IPS DF 4.7 (cell line): ENCODE data around the gene ASGR2.
"Not testable (repeated sequence)": the region's sequence is repeated elsewhere in the genome, so short reads cannot be mapped to it uniquely, and the experiment has no call there.

Source experiments
- DNase-seq: peaks from one replicate; pipeline ENCODE4 v3.0.0-alpha.2; 2013; ENCODE audit warnings: low spot score; ENCODE audit errors: extremely low read depth

ASGR2 gene

DNA sequence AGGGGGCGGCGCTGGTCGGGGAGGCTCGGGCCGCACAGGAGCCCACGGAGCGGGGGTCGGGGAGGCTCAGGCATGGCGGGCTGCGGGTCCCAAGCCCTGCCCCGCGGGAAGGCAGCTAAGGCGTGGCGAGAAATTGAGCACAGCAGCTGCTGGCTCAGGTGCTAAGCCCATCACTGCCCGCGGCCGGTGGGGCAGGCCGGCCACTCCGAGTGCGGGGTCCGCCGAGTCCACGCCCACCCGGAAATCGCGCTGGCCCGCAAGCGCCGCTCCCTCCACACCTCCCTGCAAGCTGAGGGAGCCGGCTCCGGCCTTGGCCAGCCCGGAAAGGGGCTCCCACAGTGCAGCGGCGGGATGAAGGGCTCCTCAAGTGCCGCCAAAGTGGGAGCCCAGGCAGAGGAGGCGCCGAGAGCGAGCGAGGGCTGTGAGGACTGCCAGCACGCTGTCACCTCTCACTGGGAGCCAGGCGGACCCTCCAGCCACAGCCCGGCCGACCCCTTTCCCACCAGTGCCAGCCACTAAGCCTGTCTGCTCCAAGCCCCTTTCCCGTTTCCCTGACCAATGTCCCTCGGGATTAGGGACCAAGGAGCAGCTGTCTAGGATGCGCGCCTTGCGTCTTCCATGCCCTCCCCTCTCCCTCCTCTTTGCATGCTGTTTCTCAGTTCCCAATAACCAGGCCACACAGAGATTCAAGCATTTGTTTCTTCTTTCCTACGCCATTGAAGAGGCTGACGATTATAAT lies 13.8 kb downstream of the ASGR2 start:
- DNase-seq, result not testable (repeated sequence)

GRCh38 chr17:7098802-7099459 lies 15.7 kb downstream of the ASGR2 start:
- no peak for DNase-seq

GRCh38 chr17:7097940-7098339 lies 16.7 kb downstream of the ASGR2 start:
- no peak for DNase-seq

DNA sequence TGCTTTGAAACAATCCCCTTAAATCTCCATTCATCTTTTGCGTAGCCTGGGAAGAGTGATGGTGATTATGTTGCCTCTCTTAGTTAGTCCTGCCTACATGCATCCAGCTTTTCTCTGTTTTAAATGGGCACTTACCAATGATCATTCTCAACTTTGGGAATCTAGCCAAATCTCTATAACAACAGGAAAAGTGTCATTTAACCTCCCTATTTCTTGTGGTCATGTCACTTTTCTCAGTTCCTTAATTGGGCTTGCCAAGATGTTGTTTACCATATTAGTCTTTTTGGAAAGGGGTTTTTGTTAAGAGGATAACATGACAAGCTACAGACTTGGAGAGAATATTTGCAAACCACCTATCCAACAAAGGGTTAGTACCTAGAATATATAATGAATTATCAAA lies 19.0 kb downstream of the ASGR2 start:
- DNase-seq, result no peak

DNA sequence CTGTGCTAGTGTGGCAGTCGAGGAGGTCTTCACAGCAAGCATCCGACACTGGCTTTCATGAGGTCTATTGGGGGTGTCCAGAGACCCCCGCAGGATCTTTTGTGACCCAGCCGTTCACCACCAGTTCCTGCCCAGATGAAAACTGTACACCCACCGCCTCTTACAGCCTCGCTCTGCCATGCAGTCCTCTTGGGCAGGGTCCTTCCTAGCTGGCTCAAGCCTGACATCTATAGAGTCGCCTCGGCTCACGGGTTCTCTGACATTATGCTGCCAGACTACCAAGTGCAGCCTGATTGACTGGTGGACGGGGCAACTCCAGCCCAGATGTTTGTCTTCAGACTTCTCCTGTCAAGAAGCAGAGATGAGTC lies 20.0 kb downstream of the ASGR2 start:
- DNase-seq, result no peak

- DNase-seq, result not testable (repeated sequence)
Observed at GRCh38 chr17:7091311-7092005, 23.2 kb downstream of the ASGR2 start.

DNA sequence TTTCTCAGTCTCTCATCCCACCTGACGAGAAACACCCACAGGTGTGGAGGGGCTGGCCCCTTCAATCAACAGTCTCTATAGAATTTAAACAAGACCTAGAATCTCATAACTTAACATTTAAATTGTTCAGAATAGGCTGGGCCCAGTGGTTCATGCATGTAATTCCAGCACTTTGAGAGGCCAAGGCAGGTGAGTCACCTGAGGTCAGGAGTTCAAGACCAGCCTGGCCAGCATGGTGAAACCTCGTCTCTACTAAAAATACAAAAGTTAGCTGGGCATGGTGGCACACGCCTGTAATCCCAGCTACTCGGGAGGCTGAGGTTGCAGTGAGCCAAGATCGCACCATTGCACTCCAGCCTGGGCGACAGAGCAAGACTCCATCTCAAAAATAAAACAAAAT lies 25.1 kb downstream of the ASGR2 start:
- not testable (repeated sequence) for DNase-seq

DNA sequence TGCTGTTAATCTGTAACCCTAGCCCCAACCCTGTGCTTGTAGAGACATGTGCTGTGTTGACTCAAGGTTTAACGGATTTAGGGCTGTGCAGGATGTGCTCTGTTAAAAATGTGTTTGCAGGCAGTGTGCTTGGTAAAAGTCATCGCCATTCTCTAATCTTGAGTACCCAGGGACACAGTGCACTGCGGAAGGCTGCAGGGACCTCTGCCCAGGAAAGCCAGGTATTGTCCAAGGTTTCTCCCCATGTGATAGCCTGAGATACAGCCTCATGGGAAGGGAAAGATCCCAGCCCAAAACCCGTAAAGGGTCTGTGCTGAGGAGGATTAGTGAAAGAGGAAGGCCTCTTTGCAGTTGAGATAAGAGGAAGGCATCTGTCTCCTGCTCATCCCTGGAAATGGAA lies 26.2 kb downstream of the ASGR2 start:
- not testable (repeated sequence) for DNase-seq

DNA sequence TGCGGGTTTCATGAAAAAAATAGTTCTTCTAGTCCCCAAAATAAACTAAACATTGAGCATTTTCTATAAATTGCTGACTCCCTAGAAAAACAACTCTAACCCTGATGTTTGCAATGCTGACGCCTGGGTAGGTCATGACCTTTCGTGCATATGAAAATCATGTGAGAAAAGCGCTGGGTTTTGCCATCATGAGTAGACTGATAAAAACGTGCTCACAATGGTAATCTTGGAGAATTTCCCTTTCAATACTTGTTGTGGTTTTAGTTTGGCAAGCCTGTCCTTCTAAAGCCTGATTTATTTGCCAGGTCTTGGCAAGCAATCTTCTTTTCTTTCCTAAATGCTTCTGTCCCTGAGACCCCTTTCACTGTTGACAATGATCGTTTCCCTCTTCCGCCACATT lies 30.5 kb downstream of the ASGR2 start:
- DNase-seq, result no peak

DNA sequence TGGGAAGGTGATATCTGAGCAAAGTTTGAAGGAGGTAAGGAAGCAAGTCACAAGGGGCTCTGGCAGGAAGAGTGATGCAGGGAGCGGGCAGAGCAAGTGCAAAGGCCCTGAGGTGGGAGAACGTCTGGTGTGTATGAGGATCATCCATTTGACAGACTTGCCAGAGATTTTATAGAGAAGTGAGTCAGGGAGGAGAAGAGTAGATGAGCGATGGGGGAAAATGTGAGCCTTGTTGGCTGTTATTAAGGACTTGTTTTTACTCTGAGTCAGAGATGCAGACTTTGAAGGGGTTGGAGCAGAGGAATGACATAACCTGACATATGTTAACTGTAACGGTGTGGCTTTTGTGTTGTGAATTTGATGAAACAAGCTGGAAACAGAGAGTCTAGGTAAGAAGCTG lies 31.0 kb downstream of the ASGR2 start:
- no peak for DNase-seq

GRCh38 chr17:7081341-7082062 lies 33.1 kb downstream of the ASGR2 start:
- DNase-seq, result no peak

- no peak for DNase-seq
Observed at GRCh38 chr17:7080456-7081041, 34.1 kb downstream of the ASGR2 start.

DNA sequence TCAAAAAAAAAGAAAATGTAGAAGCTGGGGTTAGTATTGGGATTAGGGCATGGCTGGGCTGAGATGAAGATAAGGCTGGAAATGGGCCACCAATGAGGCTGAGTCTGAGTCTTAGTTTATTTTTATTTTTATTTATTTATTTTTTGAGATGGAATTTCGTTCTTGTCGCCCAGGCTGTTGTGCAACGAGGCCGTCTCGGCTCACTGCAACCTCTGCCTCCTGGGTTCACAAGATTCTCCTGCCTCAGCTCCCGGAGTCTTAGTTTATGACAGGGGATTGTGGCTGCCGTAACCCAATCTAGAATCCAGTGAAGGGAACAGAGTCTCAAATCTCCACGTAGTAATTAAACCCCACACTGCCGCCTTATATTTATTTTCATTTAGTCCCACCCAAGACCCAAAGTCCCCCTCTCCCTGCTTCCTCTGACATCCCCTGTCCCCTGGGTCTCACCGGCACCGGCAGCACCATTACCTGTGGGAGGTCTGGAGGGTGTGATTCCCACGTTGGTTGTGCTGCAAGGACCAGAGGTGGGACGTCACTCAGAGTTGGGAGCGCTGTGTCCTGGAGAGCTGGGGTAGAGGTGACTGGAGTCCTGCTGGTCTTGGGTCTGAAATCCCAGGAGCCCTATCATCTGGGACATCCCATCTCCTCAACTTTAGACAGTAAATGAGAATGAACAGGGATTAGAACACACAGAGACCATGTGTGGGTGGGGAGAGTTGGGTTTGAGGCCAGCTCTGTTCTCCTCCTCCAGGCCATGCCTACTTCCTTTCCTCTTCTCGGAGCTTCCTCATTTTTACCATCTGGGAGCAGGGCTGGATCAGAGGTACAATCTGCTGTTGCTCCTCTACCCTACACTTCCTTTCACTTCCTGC lies 34.8 kb downstream of the ASGR2 start, which contains the start of gene CLEC10A:
CLEC10A (minus strand) TSS at position 671 of the 875 bp plus-strand sequence. CDS start 1,439 bp downstream, outside the sequence.
- no peak for DNase-seq

DNA sequence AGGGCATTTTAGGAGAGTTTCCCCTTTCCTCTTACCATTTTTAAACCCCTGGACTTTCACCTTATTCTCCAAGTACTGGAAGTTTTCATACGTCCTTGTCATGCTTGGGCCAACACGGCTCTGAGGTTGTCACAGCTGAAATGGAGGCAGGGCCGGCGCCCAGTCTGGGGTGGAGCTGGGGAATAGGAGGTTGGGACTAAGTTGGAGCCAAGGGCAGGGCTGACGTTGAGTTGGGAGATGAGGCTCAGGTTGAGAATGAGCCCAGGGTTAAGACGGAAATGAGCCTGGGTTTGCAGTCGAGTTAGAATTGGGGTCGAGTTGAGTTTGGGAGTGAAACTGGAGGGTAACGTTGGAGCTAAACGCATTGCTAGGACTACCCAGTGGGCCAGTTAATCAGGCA lies 35.9 kb downstream of the ASGR2 start:
- no peak for DNase-seq

DNA sequence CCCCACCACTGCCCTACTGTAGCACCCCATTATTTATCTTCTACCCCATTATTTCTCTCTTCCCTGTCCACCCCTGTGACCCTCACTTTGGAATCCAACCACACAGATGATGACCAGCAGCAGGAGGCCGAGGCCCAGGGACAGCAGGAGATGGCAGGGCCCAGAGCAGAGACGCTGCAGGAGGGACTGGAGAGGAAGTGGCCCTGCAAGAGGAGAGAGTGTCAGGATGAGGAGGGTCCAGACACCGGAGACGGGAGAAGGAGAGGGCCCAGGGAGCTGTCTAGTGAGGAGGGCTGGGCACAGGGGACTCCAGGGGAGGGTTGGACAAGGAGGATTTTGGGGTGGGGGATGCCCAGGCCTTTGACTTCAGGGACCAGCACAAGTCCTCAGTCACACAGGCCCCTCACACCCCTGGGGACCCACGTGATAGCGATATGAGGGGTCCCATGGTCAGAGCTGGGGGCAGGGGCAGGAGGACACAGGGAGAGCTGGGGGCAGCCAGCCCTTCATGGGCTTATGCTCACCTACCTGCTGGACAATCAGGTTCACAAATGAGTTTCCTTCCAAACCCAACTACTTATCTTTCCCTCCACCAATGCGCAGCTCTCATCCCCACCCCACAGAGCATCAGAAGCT lies 36.6 kb downstream of the ASGR2 start:
- no peak for DNase-seq

DNA sequence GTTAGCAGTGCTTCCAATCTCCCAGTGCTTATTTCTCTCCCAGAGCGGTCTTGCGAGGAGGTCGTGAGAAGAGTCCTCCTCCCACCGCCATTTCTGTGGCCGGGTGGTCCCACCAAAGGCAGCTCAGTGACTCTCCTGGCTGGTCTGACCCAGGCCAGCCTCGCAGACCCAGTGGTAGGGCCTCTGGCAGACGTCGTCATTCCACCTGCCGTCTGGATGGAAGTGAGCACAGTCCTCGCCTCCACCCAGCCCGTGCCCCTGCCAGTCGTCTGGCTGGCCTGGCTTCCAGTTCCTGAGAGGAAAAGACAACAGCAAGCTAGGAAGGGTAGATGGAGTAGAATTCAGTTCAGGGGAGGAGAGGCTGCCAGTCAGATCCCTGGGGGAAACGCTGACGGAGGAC lies 39.7 kb downstream of the ASGR2 start:
- no peak for DNase-seq

GRCh38 chr17:7072406-7072805 lies 42.2 kb downstream of the ASGR2 start:
- no peak for DNase-seq

- DNase-seq, result no peak
Observed at GRCh38 chr17:7070712-7071111, 43.9 kb downstream of the ASGR2 start.

- DNase-seq, result no peak
Observed at GRCh38 chr17:7068268-7068667, 46.4 kb downstream of the ASGR2 start.

DNA sequence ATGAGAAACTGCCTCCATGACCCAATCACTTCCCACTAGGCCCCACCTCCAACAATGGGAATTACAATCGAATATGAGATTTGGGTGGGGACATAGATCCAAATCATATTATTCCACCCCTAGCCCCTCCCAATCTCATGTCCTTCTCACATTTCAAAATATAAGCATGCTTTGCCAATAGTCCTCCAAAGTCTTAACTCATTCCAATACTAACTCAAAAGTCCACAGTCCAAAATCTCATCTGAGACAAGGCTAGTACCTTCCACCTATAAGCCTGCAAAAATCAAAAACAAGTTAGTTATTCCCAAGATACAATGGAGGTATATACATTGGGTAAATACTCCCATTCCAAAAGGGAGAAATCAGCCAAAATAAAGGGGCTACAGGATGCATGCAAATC lies 47.4 kb downstream of the ASGR2 start:
- no peak for DNase-seq
